Keratinocyte (primary cell): ENCODE results near the gene SCGB1D1. TPM values are rescaled to one million over a fixed set of nuclear protein-coding genes. Genes with fewer than 3 reads are reported as not detected.

Experiments
- DNase-seq: peaks from one replicate; pipeline ENCODE4 v3.0.0-alpha.2; 2011; ENCODE audit warnings: low read depth, missing footprints, low spot score
- FAIRE-seq: peaks from 2 replicates; lab custom pipeline; 2011; peaks lifted over from hg19 to GRCh38; lab: Jason Lieb, UNC
- H2AFZ ChIP-seq: 2 replicates; pipeline ENCODE4 v1.6.0; 2012; ENCODE audit warnings: low read length, control low read depth, inconsistent platforms; ENCODE audit not compliant: control insufficient read depth
- H3K27ac ChIP-seq: 2 replicates; pipeline ENCODE4 v1.5.1; 2011; ENCODE audit warnings: low read length; ENCODE audit not compliant: control insufficient read depth, insufficient read depth
- H3K27me3 ChIP-seq: 3 replicates; pipeline ENCODE4 v1.6.0; 2011; ENCODE audit warnings: low read length; ENCODE audit not compliant: control insufficient read depth, insufficient read depth; ENCODE audit errors: extremely low read depth
- H3K36me3 ChIP-seq, 2 experiments: 2 replicates in 1 of 2; 3 replicates in 1 of 2; pipeline ENCODE4 v1.5.1; 2011; ENCODE audit warnings: low read length in 2 of 2, mild to moderate bottlenecking in 1 of 2; ENCODE audit not compliant: control insufficient read depth in 2 of 2, insufficient read depth in 2 of 2; ENCODE audit errors: extremely low read depth in 1 of 2
- H3K4me1 ChIP-seq: 3 replicates; pipeline ENCODE4 v1.5.1; 2011; ENCODE audit warnings: low read length; ENCODE audit not compliant: control insufficient read depth, insufficient read depth; ENCODE audit errors: extremely low read depth
- H3K4me2 ChIP-seq: 3 replicates; pipeline ENCODE4 v1.6.0; 2011; ENCODE audit warnings: low read depth, low read length; ENCODE audit not compliant: control insufficient read depth, insufficient read depth; ENCODE audit errors: extremely low read depth
- H3K4me3 ChIP-seq, 3 experiments: fragments of 200-600 bp in 1 of 3; sonication (generic) in 1 of 3; 2 replicates in 2 of 3; 3 replicates in 1 of 3; pipeline ENCODE4 v1.5.1; 2011 to 2016; ENCODE audit warnings: low read length in 3 of 3, mild to moderate bottlenecking in 3 of 3, control low read depth in 2 of 3, inconsistent platforms in 1 of 3, low read depth in 1 of 3, mixed read lengths in 1 of 3, mixed run types in 1 of 3, moderate library complexity in 1 of 3; ENCODE audit not compliant: control insufficient read depth in 2 of 3, insufficient read depth in 2 of 3; ENCODE audit errors: extremely low read depth in 1 of 3
- H3K79me2 ChIP-seq: 2 replicates; pipeline ENCODE4 v1.6.0; 2012; ENCODE audit warnings: low read length; ENCODE audit not compliant: control insufficient read depth, insufficient read depth
- H3K9ac ChIP-seq: 3 replicates; pipeline ENCODE4 v1.6.0; 2011; ENCODE audit warnings: low read length; ENCODE audit not compliant: control insufficient read depth, insufficient read depth; ENCODE audit errors: extremely low read depth
- H3K9me1 ChIP-seq: 3 replicates; pipeline ENCODE4 v1.6.0; 2011; ENCODE audit warnings: low read length; ENCODE audit not compliant: control insufficient read depth, insufficient read depth; ENCODE audit errors: extremely low read depth
- H3K9me3 ChIP-seq: 2 replicates; pipeline ENCODE4 v1.5.1; 2012; ENCODE audit warnings: low read depth, low read length; ENCODE audit not compliant: control insufficient read depth
- H4K20me1 ChIP-seq: 3 replicates; pipeline ENCODE4 v1.6.0; 2011; ENCODE audit warnings: low read length; ENCODE audit not compliant: control insufficient read depth, insufficient read depth; ENCODE audit errors: extremely low read depth
- CTCF ChIP-seq, 3 experiments: IDR thresholded peaks in 1 of 3; conservative IDR thresholded peaks in 1 of 3; optimal IDR thresholded peaks in 1 of 3; 2 replicates in 2 of 3; 3 replicates in 1 of 3; pipeline versions ENCODE3 to v1.5.1; 2011; ENCODE audit warnings: low read length in 3 of 3, mild to moderate bottlenecking in 3 of 3, moderate library complexity in 2 of 3, control low read depth in 1 of 3, inconsistent platforms in 1 of 3; ENCODE audit not compliant: insufficient read depth in 2 of 3; ENCODE audit errors: extremely low read depth in 1 of 3
- EZH2 ChIP-seq: IDR thresholded peaks from one replicate; pipeline ENCODE4 v1.6.1; 2012; ENCODE audit warnings: inconsistent platforms, mild to moderate bottlenecking, low read length, moderate library complexity
- dilution Hi-C: fragments of 300-500 bp; cut with MboI; formaldehyde crosslinking; loops from one replicate; pipeline ENCODE4 v1.7.0; 2020; ENCODE audit warnings: low sequenced_read_pairs; ENCODE audit not compliant: extremely low pct_ligation_motif_present
- polyA plus RNA-seq, 5 experiments: library from polyadenylated mRNA; depleted of rRNA in 3 of 5; stranded (reverse) in 3 of 5; stranded (forward) in 1 of 5; unstranded in 1 of 5; fragments of >200 nt; gene quantifications; 1 replicate in 1 of 5; 2 replicates in 3 of 5; 3 replicates in 1 of 5; pipeline versions ENCODE4 v1.2.1 to v1.2.3, GENCODE V29; 2011 to 2012; ENCODE audit warnings: missing spikeins in 2 of 5, low read depth in 1 of 5, low replicate concordance in 1 of 5

Gene SCGB1D1
- polyA plus RNA-seq, 1 donor (not counting 4 experiments of a cell fraction or from before 2014, with no cell fraction given), result not detected

DNA sequence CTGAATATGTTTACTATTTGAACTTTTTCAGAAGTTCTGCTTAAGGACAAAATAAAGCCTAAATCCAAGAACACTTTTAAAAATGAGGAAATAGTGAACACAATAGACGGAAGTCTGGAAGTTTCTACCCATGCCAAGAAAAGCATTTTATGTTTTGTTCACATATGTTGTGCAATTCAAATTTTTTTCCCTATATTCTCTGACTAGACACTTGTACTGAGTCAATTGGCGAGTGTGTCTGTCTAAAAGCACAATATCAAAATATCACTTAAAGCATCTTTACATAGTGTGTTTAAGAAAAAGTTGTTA is 37.0 kb upstream of the SCGB1D1 start:
- Histone ChIP-seq H3K4me2 (no peak overlapping the region), H3K27ac (no peak overlapping the region), H4K20me1 (no peaks in the 10 kb centered on the region), H3K79me2 (no peaks in the 10 kb centered on the region), H3K4me1 (peaks cover 3% of the 10 kb centered on the region), H2AFZ (no peak overlapping the region), H3K9me3 (no peaks in the 10 kb centered on the region), H3K27me3 (no peaks in the 10 kb centered on the region), H3K9me1 (no peaks in the 10 kb centered on the region), H3K36me3 (peaks cover 18 to 22% of the 10 kb centered on the region in 2 experiments), H3K4me3 (no peak overlapping the region), H3K9ac (no peak overlapping the region)
- dilution Hi-C loops, result no loop called here
- TF ChIP-seq EZH2 (no peak), CTCF (optimal IDR thresholded peaks at IDR 0.05 in 1 of 3, IDR thresholded peaks at IDR 0.05 in 1 of 3, conservative IDR thresholded peaks at IDR 0.05 in 1 of 3; ENCODE audit: extremely low read depth in 1 of 3, insufficient read depth in 2 of 3, low read length in 3 of 3) (no peak)
- DNase-seq (no peak), FAIRE-seq (no peak)

- no peak for TF ChIP-seq CTCF (optimal IDR thresholded peaks at IDR 0.05 in 1 of 3, IDR thresholded peaks at IDR 0.05 in 1 of 3, conservative IDR thresholded peaks at IDR 0.05 in 1 of 3; ENCODE audit: extremely low read depth in 1 of 3, insufficient read depth in 2 of 3, low read length in 3 of 3)
- TF ChIP-seq EZH2, result no peak
- H3K27me3 ChIP-seq, result no peaks in the 10 kb centered on the region
- FAIRE-seq (no peak), DNase-seq (no peak)
- H2AFZ ChIP-seq, result no peak overlapping the region
- peaks cover 17 to 22% of the 10 kb centered on the region in 2 experiments for H3K36me3 ChIP-seq
- no peak overlapping the region for H3K9ac ChIP-seq
- dilution Hi-C loops, result no loop called here
- no peak overlapping the region for H3K4me2 ChIP-seq
- H4K20me1 ChIP-seq, result no peaks in the 10 kb centered on the region
- H3K79me2 ChIP-seq, result no peaks in the 10 kb centered on the region
- no peaks in the 10 kb centered on the region for H3K9me3 ChIP-seq
- H3K4me1 ChIP-seq, result no peaks in the 10 kb centered on the region
- no peak overlapping the region for H3K4me3 ChIP-seq
- no peak overlapping the region for H3K27ac ChIP-seq
- H3K9me1 ChIP-seq, result no peaks in the 10 kb centered on the region
Observed at GRCh38 chr11:62153617-62154016, 36.4 kb upstream of the SCGB1D1 start.
